HG02642 (cell line): ENCODE data around the gene AMBP.

Experiments used
- ATAC-seq: cut with Tn5 transposase; IDR thresholded peaks from one replicate; pipeline ENCODE4 v1.9.1; 2021; ENCODE audit warnings: mild to moderate bottlenecking; ENCODE audit not compliant: unreplicated experiment, poor library complexity

AMBP gene

GRCh38 chr9:114035845-114036801 lies 42.0 kb downstream of the AMBP start:
- no peak for ATAC-seq

GRCh38 chr9:114035221-114035844 lies 42.8 kb downstream of the AMBP start:
- ATAC-seq: no peak

- ATAC-seq: no peak
Measured at GRCh38 chr9:114034661-114035062, 43.4 kb downstream of the AMBP start.

GRCh38 chr9:114034196-114034595 lies 43.9 kb downstream of the AMBP start:
- no peak for ATAC-seq

DNA sequence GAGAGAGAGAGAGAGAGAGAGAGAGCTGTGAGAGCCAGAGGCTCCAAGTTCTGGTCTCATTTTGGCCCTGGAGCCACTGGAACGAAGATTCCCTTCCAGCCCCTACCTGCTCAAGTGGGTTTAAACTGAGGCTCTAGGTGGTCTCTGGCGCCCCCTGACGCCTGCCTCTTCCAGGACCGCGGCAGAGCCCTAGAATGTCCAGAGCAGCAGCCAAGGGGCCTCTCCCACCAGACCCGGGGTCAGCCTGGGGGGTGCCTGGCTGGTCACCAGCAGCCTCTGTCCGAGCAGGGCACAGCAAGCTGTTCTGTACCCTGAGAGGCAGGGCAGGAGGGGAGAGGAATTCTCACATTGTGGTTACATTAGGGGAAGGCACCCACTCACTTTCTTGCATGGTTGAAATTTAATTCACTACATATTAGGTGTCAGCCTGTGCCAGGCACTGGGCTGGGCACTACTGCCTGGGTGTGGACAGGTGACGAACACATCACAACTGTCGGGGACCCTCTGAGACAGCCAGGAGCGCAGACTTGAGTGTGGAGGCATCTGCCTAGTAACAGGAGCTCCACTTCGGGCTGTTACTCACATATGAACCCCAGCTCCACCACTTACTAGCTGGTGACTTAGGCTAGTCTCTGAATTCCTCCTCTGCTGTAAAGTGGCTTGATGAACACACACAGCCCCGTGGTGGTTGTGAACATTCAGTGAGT lies 44.5 kb downstream of the AMBP start:
- no peak for ATAC-seq

DNA sequence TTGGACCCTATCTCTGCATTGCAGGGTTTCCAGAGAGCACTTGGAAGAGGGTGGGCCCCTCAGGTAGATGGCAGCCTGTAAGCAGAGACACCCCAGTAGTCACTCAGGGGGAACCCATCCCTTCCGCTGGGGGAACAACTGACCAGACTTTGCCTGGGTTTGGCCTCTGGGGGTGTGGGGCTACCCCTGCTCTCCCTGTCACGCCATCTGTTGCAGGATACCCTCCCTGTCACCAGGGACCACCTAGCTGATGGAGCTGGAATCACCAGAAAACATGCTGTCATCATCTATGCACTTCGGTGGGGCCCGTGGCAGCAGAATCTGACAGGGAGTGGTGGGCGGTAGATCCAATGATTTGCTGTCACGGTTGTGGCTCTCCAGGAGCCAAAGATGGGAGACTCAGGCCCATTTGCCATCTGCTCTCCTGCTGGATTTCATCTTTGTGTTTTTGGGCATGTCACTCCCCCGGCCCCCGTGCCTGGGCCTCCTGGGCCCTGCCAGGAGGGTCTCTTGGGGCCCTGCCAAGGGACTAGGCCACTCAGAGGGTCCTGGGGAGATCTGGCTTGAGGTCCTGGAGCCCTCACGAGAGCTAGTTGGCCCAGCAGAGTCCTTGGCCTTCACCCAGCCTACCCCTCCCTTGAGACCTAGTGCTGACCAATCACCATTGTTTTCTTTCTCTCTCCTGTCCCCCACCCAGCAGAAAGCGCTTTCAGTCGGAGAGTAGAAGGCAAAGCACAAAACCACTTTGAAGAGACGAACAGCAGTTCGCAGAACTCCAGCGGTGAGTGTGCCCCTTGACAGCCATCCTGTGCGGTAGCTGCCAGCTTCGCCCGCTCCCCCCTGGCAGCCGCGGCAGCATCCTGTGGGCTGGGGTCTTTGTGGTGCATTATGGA lies 45.9 kb downstream of the AMBP start:
- ATAC-seq: no peak

DNA sequence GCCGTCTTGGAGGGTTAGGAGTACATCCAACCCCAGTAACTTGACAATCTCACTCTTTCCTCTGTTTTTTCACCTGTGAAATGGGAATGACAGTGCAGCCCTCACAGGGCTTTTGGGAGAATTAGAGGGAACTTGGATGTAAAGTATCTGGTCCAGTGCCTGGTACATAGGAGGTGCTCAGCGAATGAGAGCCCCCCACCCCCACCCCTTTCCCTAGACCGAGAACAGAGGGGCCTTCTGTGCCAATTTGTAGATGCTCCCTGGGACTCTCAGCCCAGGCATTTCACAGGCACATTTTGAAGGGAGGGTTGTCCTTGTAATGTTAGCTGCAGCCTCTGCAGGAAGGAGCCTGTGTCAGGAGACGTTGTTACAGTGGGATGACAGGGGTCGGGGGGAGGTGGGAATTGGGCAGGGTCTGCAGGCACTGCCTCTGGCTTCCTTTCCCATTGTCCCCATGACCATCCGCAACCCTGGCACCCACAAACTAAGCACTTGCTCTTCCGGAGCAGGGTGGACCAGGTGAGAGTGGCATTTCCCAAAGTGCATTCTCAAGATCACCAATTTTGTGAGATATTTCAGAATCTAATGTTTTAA lies 47.0 kb downstream of the AMBP start:
- ATAC-seq: no peak

DNA sequence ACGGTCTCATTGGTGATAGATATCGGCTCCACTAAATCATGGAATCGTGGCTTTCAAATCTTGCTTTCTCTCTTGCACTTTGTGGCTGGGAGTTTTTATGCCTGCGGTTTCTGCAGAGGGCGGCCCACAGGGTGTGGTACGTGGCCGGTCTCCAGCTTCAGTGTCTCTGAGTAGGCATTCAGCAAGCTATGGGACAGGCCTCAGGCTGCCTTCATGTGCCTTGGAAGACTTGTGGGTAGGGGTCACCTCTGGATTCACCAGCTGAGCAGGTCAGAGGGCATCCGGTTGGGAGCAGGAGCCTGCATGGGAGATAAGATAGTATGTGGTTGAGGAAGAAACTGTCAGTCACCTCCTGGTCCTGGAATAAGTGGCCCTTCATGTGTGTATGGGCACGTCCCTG lies 47.7 kb downstream of the AMBP start:
- no peak for ATAC-seq

- ATAC-seq: no peak
Measured at GRCh38 chr9:114029311-114030170, 48.6 kb downstream of the AMBP start.

GRCh38 chr9:114028646-114029045 lies 49.5 kb downstream of the AMBP start:
- ATAC-seq: no peak

DNA sequence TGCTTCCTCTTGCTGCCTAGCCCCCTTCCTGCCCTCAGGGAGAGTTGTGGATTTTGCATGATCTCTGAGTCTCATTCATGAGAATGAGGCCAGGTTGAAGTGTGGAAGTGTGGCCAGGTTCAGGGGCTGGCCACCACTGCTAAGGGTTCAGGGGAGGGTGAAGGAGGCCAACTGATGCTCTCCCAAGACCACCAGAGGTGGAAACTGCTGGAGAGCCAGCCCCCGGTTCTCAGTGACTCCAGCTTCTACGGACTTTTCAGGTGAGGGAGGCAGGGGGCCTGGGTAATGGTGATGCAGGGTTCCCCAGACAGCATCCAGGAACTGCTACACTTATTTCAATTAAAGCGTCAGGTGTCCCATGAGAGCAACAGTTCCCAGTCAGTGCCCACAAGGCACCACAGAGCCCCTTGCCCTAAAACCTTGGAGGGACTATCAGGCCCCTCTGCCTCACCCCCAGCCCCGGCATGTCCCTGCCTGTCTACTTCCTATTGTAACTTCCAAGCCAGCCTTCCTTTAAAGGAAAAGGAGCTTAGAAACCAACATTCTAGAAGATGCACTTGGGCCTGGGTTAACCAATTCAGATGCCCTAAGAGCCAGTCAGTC lies 50.1 kb downstream of the AMBP start:
- ATAC-seq: no peak

DNA sequence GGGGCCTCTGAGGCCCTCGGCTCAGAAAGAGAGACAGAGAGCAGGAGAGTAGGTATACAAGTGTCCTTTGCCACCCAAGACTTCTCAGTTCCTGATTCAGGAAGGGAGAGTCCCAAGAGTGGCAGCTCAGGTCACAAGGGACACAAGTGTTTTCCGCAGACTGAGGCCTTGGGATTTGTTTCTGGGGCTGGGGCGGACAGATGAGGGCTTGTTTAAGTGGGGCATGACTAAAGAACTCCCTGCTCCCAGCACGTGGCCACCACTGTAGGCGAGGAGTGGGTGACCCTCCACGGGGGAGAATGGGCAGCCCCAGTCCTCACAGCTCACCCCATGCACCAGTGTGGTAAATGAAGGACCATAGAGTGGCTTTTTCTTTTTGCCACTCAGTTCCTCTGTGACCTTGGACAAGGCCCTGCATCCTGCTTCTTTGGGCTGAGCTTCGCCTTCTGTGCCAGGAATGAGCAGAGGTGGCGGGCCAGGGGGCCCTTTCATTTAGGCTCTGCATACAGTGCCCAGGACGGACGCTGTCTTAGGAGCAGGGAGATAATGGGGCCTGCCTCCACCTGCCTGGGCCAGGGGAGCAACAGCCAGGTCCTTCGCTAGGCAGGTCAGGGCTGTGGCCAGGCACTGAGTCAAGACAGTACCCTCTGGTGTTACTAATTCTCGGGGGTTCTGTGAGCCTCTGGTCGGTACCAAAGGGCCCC lies 50.8 kb downstream of the AMBP start:
- ATAC-seq: no peak

- no peak for ATAC-seq
Measured at GRCh38 chr9:114026335-114026734, 51.8 kb downstream of the AMBP start.

DNA sequence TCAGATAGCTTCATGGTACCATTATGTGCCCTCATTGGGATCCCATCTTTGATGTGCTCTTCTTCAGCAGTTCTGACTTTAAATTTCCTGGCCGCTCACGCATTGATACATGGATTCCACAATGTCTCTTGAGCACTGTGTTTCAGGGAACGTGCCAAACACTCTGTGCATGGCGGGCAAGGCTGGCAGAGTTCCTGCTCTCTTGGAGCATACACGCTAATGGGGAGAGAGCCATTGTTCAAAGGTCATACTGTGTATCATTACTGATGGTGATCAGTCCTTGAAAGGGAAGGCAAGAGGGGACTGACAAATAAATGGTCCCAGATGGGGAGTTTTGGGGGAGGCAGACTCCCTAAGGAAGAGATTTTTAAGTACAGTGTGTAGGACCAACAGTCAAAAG lies 52.3 kb downstream of the AMBP start:
- no peak for ATAC-seq

DNA sequence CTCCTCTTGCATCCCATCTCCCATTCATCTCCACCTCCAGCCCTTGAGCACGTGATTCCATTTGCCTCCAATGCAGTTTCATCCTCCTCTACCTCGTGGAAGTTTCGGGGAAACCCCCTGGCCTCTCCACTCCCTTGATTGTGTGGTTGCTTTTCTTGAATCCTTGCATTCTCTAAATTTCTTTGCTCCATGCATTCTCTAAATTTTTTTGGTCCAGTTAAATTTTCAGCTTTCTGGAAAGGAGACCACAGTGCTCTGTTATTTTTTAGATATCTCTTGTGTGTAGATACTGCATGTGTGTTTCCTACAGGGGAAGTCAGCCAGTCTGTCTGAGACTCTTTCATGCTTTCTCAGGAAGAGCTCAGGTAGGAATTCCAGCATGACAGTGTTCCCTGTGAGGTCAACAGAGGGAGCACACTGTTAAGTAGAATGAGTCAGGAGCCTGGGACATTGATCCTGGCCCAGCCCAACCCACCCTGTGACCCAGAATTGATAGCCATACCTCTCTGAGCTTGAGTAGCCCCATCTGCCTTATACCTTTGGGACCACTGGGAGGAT lies 52.8 kb downstream of the AMBP start:
- no peak for ATAC-seq

DNA sequence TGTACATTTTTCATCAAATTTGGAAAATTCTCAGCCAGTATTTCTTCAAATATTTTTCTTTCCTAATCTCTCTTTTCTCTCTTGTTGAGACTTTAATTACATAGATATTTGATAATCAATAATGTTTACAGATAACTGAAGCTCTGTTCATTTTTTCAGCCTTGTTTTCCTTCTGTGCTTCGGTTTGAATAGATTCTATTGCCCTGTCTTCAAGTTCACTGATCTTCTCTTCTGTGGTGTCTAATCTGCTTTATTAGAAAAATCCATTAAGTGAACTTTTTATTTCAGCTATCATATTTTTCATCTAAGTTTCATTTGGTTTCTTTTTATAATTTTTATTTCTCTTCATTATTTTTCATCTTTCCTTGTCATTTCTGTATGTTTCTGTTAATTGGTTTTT lies 54.1 kb downstream of the AMBP start:
- no peak for ATAC-seq

GRCh38 chr9:114021578-114021977 lies 56.5 kb downstream of the AMBP start:
- ATAC-seq: no peak
